IPS-18a (cell line): ENCODE results near the gene SDSL.

ENCODE experiments used
- H3K27ac ChIP-seq: one replicate; pipeline ENCODE4 v1.5.1; 2013; ENCODE audit warnings: low read length
- H3K27me3 ChIP-seq: one replicate; pipeline ENCODE4 v1.6.1; 2013; ENCODE audit warnings: mild to moderate bottlenecking, low read length; ENCODE audit not compliant: control insufficient read depth, insufficient read depth
- H3K36me3 ChIP-seq: one replicate; pipeline ENCODE4 v1.6.1; 2013; ENCODE audit warnings: low read depth, low read length; ENCODE audit not compliant: control insufficient read depth
- H3K4me1 ChIP-seq: one replicate; pipeline ENCODE4 v1.6.1; 2013; ENCODE audit warnings: low read depth, low read length; ENCODE audit not compliant: control insufficient read depth
- H3K4me3 ChIP-seq: one replicate; pipeline ENCODE4 v1.5.1; 2013; ENCODE audit warnings: low read length
- H3K9ac ChIP-seq: one replicate; pipeline ENCODE4 v1.6.1; 2013; ENCODE audit warnings: mild to moderate bottlenecking, low read length, moderate library complexity
- H3K9me3 ChIP-seq: one replicate; pipeline ENCODE4 v1.6.1; 2013; ENCODE audit warnings: low read depth, low read length; ENCODE audit not compliant: control insufficient read depth

SDSL gene

DNA sequence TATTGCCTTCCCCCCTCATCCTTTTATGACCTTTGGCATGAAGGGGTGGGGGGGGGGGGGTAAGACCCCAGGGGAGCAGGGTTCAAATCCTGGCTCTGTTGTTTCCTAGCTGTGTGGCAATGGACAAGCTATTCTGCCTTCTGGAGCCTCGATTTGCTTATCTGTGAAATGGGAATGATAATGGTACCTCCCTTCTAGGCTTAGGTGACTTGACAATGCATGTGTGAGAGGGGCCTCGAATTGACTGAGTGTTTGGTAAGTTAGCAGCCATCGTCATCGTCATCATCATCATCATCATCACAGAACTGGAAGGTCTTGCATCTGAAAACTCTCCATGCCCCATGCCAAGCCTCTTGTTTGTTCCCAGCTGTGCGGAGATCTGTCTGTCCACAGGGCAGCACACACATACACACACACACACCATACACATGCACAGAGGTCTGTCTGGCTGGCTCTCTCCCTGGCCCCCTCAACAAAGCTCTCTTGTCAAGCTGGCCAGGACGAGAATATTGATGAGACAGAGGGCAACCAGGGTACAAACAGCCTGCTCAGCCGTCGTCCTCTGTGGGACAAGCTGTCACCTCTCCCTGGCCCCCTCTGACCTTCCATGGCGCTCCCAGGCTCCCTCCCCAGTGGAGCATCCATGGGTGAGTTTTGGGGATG, 12.6 kb upstream of the SDSL start:
- Histone ChIP-seq H3K27me3 (no peaks in the 10 kb centered on the region), H3K4me3 (no peak overlapping the region), H3K36me3 (no peaks in the 10 kb centered on the region), H3K9ac (no peak overlapping the region), H3K27ac (no peak overlapping the region), H3K4me1 (peaks cover 9% of the 10 kb centered on the region), H3K9me3 (no peaks in the 10 kb centered on the region)

DNA sequence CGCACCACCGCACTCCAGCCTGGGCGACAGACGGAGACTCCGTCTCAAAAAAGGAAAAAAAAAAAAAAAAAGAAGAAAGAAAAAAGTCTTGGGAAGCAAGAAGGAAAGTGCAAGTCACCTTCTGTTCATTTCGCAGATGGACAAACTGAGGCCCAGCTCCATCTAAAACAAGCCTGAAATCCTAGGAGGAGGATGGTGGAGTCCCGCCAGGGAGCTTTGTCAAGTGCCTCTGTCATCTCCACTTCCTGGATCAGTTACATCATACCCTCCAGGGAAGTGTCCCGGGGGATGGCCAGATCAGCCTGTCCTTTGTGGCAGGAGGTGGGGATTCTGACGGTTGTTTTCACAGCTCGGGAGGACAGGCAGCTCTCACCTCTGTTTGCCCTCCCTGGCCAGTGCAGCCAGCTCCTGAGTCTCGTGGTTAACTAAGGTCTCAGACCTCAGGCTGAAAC, 8.7 kb upstream of the SDSL start:
- Histone ChIP-seq H3K9me3 (no peaks in the 10 kb centered on the region), H3K4me1 (no peaks in the 10 kb centered on the region), H3K27me3 (no peaks in the 10 kb centered on the region), H3K4me3 (no peak overlapping the region), H3K9ac (no peak overlapping the region), H3K36me3 (no peaks in the 10 kb centered on the region), H3K27ac (no peak overlapping the region)

DNA sequence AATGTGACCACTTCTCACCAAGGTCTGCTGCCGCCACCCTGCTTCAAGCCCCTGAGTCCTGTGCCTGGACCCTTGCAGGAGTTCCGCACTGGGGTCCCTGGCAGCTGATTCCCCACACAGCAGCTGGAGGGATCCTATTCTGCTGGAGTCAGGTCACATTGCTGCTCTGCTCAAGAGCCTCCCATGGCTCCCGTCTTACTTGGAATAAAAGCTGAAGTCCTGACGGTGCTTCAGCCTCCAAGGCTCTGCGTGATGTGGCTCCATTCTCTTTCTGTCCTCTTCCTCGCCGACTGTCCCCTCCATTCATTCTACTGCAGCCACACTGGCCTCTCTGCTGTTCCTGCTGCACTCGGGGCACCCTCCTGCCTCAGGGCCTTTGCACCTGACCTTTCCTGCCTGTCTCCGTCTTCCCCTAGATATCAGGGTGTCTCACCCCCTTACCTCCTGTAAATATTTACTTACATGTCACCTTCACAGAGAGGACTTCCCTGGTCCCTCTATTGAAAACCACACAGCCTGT, 7.6 kb upstream of the SDSL start:
- Histone ChIP-seq H3K27me3 (no peaks in the 10 kb centered on the region), H3K4me1 (no peaks in the 10 kb centered on the region), H3K27ac (no peak overlapping the region), H3K4me3 (no peak overlapping the region), H3K36me3 (no peaks in the 10 kb centered on the region), H3K9me3 (no peaks in the 10 kb centered on the region), H3K9ac (no peak overlapping the region)

GRCh38 chr12:113416091-113416754, 6.0 kb upstream of the SDSL start:
- Histone ChIP-seq H3K27ac (no peak overlapping the region), H3K9ac (no peak overlapping the region), H3K36me3 (no peaks in the 10 kb centered on the region)

DNA sequence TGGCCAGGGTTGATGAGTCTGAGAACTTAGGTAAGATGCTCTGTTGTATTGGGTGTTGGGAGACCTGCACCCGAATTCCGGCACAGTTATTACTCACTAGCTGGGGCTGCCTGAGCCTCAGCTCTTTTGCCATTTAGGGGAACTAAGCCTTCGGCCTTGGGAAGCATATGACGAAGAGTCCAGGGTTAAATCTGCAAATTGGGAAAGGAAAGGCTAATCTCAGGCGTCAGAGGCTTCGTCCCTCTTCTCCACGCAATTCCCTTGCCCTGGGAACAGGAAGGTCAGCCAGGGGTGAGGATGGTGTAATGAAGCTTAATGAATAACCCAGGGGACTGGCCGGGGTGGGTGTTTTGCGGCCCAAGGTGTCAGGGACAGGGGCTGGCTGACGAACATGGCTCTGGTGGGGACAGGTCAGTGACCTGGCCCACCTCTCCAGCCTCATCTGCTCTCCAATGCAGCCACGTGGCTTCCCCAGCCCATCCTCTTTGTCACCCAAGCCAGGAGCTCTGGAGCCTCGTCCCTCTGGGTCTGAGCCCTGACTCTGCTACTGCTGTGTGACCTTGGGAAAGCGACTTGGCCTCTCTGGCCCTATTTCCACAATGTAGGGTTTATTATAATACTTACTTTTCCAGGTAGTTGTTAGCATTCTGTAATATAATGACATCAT, 3.8 kb upstream of the SDSL start:
- Histone ChIP-seq H3K4me1 (no peaks in the 10 kb centered on the region), H3K9ac (no peak overlapping the region), H3K4me3 (no peak overlapping the region), H3K27me3 (no peaks in the 10 kb centered on the region), H3K36me3 (no peaks in the 10 kb centered on the region), H3K27ac (no peak overlapping the region), H3K9me3 (no peaks in the 10 kb centered on the region)

More at GRCh38 chr12:113416091-113416754, 6.0 kb upstream of the SDSL start:
- no peaks in the 10 kb centered on the region for H3K27me3 ChIP-seq
- H3K4me1 ChIP-seq: no peaks in the 10 kb centered on the region
- no peak overlapping the region for H3K4me3 ChIP-seq
- no peaks in the 10 kb centered on the region for H3K9me3 ChIP-seq

DNA sequence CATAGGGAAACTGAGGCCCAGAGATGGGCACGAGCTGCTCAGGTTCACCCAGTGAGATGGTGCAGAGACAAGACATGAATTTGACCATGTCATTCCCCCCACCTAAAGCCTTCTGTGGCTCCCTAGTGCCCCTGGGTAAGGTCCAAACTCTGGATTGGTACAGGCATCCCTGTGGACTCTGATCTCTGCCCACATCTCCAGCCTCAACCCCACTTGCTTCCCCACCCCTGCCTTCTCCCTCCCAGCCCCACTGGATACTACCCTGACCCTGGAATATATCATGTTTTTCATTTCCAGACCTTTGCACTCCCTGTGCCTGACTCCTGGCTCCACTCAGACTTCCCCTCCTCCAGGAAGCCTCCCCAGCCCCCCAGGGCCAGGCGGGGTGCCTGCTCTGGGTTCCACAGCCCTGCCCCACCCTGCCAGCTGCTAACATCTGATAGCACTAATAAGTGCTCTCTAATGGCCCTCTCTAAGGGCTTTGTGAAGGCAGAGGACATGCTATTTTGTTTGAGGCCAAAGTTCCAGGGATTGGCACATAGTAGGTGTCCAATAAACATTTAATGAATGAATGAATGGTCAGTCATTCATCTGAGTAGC, 1.1 kb upstream of the SDSL start:
- peaks cover 5% of the 10 kb centered on the region for H3K4me1 ChIP-seq
- no peaks in the 10 kb centered on the region for H3K9me3 ChIP-seq
- H3K9ac ChIP-seq: no peak overlapping the region
- no peaks in the 10 kb centered on the region for H3K36me3 ChIP-seq
- no peak overlapping the region for H3K4me3 ChIP-seq
- no peak overlapping the region for H3K27ac ChIP-seq
- no peaks in the 10 kb centered on the region for H3K27me3 ChIP-seq

DNA sequence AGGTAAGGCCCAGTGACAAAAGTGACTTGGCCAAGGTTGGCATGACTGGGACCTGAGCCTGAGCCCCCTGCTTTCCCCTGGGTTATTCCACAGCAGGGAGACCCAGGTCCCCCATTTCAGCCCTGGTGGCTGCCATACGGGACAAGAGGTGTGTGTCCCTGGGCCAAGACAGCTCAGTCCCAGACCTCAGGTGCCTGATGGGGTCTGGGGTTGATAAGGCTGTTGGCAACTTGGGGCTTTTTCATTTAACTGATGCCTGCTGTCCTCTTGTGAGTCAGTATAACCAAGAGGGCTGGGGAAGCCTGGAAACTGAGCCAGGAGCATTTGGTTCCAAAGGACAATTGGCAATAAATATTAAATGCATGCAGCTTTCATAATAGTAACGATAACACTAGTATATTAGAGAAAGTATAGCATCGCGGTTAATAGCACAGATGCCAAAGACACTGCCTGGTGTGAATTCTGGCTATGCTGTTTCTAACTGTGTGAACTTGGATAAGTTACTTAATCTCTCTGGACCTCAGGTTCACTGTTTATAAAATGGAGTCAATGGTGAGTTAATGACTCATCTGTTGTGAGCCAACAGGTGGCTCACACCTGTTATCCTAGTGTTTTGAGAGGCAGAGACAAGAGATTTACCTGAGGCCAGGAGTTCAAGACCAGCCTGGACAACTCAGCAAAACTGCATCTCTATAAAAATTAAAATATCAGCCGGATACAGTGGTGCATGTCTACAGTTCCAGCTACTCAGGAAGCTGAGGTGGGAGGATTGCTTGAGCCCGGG, 898 bp downstream of the SDSL start:
- H3K27me3 ChIP-seq: no peaks in the 10 kb centered on the region
- no peak overlapping the region for H3K4me3 ChIP-seq
- H3K9ac ChIP-seq: no peak overlapping the region
- no peaks in the 10 kb centered on the region for H3K9me3 ChIP-seq
- H3K36me3 ChIP-seq: no peaks in the 10 kb centered on the region
- H3K4me1 ChIP-seq: peaks cover 7% of the 10 kb centered on the region
- no peak overlapping the region for H3K27ac ChIP-seq

- Histone ChIP-seq H3K27ac (no peak overlapping the region), H3K9ac (no peak overlapping the region), H3K4me1 (peaks cover 7% of the 10 kb centered on the region), H3K27me3 (no peaks in the 10 kb centered on the region), H3K36me3 (no peaks in the 10 kb centered on the region), H3K4me3 (no peak overlapping the region), H3K9me3 (no peaks in the 10 kb centered on the region)
These were observed 2.3 kb downstream of the SDSL start for GRCh38 chr12:113424456-113424855.

GRCh38 chr12:113424915-113425823, 3.0 kb downstream of the SDSL start:
- H3K9me3 ChIP-seq: no peaks in the 10 kb centered on the region
- H3K4me3 ChIP-seq: peak overlapping the region; percentile 35
- peak overlapping the region; percentile 49 for H3K27ac ChIP-seq
- H3K36me3 ChIP-seq: no peaks in the 10 kb centered on the region
- H3K27me3 ChIP-seq: no peaks in the 10 kb centered on the region
- peak overlapping the region; percentile 30 for H3K9ac ChIP-seq
- peaks cover 7% of the 10 kb centered on the region for H3K4me1 ChIP-seq

GRCh38 chr12:113425960-113426453, 3.8 kb downstream of the SDSL start:
- Histone ChIP-seq H3K36me3 (no peaks in the 10 kb centered on the region), H3K27me3 (no peaks in the 10 kb centered on the region), H3K4me3 (peak overlapping the region; percentile 35), H3K4me1 (peaks cover 7% of the 10 kb centered on the region), H3K9me3 (no peaks in the 10 kb centered on the region), H3K27ac (no peak overlapping the region), H3K9ac (peak overlapping the region; percentile 30)
